Measurements from ENCODE around the gene SLC6A3.

The SLC6A3 gene

GRCh38 chr5:1390861-1391600 is 54.2 kb downstream of the SLC6A3 start:
- DNase-seq (ENCODE audit: low read depth in 2 of 3, low spot score in 1 of 3) = no peak

- DNase-seq (ENCODE audit: low read depth in 2 of 3, low spot score in 1 of 3) = no peak
These were observed 54.9 kb downstream of the SLC6A3 start for GRCh38 chr5:1390333-1390732.

- DNase-seq (ENCODE audit: low read depth in 2 of 3, low spot score in 1 of 3) = no peak
These were observed 56.8 kb downstream of the SLC6A3 start for GRCh38 chr5:1388383-1388967.

DNA sequence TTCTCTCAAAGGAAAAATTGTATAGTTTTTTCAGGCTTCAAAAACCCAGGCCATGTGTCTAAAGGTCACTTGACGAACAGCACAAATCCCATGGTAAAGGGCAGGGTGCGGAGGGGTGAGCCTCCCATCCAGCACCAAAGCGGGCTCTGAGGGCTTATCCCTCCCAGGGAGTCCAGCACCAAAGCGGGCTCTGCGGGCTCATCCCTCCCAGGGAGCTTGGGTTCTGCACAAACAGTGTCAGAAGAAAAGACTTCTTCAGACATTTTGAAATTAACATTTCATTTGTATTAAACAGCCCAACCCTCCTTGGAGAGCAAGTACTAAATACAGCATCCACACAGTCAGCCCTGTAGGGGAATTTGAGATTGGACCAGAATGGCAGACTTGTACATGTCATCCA is 57.4 kb downstream of the SLC6A3 start:
- no peak for DNase-seq (ENCODE audit: low read depth in 2 of 3, low spot score in 1 of 3)

DNA sequence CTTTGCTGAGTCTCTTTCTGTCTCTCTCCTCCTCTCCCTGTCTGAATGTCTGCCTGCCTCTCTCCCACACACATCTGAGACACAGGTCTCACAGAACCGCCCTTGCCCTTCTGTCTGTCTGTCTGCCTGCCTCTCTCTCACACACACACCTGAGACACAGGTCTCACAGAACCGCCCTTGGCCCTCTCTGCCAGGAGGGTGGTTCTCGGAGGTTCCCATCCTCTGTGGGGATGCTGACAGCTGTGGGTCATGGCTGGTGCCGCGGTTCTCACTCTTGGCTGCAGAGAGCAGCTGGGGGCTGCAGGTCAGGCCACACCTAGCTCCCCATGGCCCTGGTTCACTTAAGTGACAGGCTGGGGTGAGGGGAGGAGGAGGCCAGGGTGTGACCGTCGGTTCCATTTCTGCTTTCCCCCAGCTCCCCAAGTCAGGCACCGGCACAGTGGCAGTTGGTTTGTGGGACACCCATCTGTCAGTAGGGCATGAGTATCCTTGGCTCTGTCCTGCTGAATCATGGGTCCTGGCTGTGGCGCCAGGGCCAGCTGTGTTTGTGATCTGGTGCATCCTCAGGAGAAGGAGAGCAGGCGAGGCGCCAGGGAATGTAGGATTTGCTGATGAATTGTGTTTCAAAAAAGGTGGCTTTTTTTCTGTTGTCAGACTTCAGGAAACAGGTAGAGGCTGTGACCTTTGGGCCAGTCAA is 58.0 kb downstream of the SLC6A3 start:
- DNase-seq (ENCODE audit: low read depth in 2 of 3, low spot score in 1 of 3) = no peak

DNA sequence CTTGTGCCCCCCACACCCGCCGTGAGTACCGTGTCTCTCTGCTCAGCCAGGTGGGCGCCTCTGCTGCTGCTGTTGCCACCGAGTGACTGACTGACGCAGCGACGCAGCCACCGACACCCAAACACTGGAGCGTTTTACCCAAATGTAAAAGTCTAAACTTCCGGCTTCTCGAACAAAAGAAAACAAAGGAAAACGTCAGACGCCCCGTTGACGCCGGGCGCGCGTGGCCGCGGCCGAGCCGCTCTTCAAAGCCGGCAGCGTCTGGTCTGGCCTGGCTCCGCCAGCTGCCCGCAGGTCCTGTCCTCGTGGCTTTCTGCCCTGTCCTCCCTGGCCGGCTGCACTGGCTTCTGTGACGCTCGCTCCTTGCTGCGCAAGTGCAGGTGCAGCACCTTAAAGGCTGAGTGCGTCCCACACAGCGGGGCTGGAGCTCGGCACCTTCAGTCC is 58.9 kb downstream of the SLC6A3 start:
- peak; percentile 4 to 35 (median 27) for DNase-seq (ENCODE audit: low read depth in 2 of 3, low spot score in 1 of 3)

DNA sequence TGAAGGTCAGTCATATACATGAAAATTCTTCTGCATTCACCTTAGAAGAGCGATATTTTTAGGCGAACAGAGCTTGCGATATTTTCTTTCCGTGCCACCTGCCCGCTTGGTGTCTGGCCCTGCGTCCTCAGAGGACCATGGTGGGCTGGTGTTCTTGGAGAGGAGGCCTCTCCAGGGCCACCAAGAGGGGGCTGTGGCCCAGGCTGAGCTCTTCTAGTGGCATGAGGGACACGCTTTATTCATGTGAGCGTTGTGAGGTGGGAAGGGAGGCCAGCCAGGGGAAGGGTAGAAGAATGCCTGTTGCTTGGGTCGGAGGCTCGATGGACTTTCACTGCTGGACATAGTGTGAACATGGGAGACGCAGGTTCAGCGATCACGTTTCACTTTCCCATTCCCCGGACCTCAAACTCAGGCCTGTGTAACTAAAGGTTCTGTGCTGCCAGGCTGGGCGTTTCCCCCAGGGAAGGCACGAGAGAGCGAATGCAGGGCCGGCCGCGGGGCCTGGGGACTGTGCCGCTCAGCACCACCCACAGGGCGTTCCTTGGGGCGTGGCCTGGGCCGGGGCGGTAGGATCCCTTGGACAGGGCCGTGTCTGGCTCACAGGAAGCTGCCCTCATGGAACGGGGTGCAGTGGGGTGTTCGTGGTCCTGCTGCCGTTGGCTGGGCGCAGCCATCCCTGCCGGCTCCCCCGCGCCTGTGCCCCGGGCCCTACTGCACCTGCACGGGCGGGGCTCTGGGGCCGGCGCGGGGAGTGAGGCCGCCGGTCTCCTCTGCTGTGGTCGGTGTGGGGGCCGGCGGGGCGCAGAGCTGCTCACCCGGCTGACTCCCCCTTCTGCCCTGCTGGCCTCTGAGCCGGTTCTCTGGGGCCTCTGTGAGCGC is 59.6 kb downstream of the SLC6A3 start:
- DNase-seq (ENCODE audit: low read depth in 2 of 3, low spot score in 1 of 3) = peak; percentile 62 to 82 (median 75)

GRCh38 chr5:1384521-1384920 is 60.7 kb downstream of the SLC6A3 start:
- DNase-seq (ENCODE audit: low read depth in 2 of 3, low spot score in 1 of 3) = no peak

DNA sequence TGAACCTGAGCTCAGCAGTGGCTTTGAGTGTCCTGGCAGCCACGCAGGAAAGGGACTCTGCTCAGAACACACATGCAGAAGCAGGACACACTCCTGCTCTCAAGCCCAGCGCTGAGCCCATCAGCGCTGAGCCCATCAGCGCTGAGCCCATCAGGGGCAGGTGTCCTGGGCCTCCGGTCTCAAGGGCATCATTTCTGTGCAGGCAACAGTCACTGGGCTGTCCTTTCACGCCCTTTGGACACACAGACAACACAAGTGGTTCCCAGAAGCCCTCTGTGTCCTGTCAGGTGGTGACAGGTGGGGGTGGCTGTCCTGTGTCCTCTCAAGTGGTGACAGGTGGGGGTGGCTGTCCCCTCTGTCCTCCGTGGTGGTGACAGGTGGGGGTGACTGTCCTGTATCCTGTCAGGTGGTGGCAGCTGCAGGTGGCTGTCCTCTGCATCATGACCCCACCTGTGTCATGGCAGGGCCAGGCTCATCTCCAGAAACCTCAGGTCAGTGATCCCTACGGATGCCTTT is 61.3 kb downstream of the SLC6A3 start:
- DNase-seq (ENCODE audit: low read depth in 2 of 3, low spot score in 1 of 3) = no peak

DNA sequence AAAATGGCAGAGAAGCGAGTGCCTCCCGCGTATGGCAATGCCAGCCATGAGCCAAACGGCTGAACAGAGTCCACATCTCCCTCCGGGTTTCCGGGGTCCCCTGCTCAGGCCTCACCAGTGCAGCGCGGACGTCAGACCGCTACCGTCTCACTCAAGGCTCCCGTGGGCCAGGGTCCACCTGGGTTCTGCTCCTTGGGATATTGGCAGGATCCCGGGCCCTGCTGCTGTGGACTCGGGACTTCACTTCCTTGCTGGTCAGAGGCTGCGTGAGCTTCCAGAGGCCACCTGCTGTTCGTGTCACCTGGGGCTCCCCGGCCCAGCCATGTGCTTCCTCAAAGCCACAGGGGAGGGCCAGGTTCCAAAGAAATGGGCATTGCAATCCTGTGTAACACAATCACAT is 61.9 kb downstream of the SLC6A3 start:
- DNase-seq (ENCODE audit: low read depth in 2 of 3, low spot score in 1 of 3) = no peak

- DNase-seq (ENCODE audit: low read depth in 2 of 3, low spot score in 1 of 3) = no peak
These were observed 63.0 kb downstream of the SLC6A3 start for GRCh38 chr5:1382248-1382700.

DNA sequence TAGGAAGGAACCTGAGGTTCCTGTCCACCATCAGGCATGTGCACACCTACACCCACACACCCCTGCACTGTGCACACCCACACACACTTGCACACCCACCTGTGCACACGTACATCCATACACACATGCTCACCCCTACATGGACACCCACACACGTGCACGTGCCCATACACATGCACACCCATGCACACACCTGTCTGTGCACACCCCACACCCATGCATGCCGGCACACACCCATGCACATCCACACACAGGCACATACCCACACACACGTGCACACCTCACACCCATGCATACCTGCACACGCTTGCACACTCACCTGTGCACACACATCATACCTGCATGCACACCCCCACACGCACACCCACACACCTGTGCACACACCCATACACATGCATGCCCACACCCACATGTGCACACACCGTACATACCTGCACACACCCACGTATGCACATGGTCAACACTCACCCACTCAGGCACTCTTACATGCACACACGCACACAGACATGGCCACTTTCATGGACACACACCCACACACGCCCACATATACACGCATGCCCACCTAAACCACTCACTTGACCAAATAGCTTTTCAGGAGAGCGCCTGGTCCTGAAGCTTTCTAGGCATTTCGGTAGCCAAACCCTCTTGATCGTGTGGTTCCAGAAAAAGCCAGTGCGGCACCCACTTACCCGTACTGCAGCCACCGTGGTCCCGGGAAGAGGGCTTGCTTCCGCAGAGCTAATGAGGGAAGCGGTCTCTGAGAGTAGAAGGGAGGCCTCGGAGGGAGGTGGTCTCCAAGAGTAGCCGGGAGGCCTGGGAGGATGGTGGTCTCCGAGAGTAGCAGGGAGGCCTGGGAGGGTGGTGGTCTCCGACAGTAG is 63.6 kb downstream of the SLC6A3 start:
- no peak for DNase-seq (ENCODE audit: low read depth in 2 of 3, low spot score in 1 of 3)

DNA sequence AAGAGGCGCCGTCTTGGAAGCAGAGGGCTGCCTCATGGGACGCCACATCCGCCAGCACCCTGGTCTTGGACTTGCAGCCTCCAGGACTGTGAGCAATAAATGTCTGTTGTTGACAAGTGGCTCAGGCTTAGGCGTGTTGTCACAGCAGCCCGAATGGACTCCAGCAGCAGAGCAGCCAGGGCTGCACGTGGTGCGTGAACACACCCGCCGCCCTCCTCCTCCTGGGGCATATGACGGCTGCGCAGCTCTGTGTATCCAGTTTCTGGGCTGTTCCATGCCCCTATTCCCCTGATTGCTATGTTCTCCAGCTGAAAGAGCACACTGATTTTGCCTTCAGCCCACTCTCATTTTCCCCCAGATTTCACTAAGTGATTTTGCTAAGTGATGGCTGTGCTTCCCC is 64.3 kb downstream of the SLC6A3 start:
- DNase-seq (ENCODE audit: low read depth in 2 of 3, low spot score in 1 of 3) = no peak

GRCh38 chr5:1380011-1380817 is 65.0 kb downstream of the SLC6A3 start:
- peak; percentile 10 to 35 (median 16) for DNase-seq (ENCODE audit: low read depth in 2 of 3, low spot score in 1 of 3)

DNA sequence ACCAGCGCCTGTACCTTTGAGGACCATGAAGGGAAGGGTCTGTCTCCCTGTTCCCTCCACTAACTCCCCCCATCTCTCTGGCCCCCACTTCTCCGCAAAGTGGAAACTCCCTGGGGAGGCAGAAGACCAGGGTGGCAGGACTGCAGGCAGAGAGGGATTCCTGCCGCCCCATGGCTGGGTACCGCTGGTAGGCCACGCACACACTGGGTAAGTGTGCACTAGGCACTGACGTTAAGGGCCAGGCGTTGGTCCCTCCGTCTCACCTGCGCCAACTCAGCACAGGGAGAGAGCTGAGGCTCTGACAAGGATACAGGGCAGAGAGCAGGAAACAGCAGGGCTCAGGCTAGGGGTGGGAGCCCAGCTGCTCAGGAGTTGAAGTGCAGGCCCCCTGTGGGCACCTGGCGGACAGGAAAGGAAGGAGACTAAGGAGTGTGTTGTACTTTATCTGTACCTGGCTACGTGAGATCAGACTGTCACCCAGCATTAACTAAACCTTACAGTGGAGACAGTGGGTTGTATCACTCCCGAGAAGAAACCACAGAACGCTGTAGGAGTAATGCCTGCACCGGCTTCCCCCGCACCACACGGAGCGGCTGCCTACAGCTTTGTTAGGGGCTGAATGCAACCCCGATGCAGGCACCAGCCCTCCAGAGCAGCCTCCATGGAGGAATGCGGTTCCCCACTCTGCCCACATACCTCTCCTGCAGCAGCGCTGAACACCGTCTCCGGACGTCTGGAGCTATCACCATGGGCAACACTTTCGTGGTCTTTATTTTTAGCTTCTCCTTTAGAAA is 66.2 kb downstream of the SLC6A3 start:
- no peak for DNase-seq (ENCODE audit: low read depth in 2 of 3, low spot score in 1 of 3)

- no peak for DNase-seq (ENCODE audit: low read depth in 2 of 3, low spot score in 1 of 3)
These were observed 67.1 kb downstream of the SLC6A3 start for GRCh38 chr5:1378096-1378495.

GRCh38 chr5:1376981-1377380 is 68.3 kb downstream of the SLC6A3 start:
- DNase-seq (ENCODE audit: low read depth in 2 of 3, low spot score in 1 of 3) = no peak

Measured in stimulated activated CD4-positive, alpha-beta T cell treated with anti-CD3 and anti-CD28 coated beads, Interleukin-12 subunit alpha, Interleukin-12 subunit beta, amount 100 ng/mL, for 48 hours (primary cell).